Measurements from ENCODE around the gene BMP15.

Gene BMP15

GRCh38 chrX:50905334-50905733 is 5.2 kb upstream of the BMP15 start:
- Mint-ChIP-seq H3K36me3 (ENCODE audit: low read depth) (no peaks in the 10 kb centered on the region), H3K9me3 (peaks cover 27% of the 10 kb centered on the region), H3K4me1 (no peaks in the 10 kb centered on the region), H3K27me3 (ENCODE audit: low read depth, poor library complexity) (peaks cover 9% of the 10 kb centered on the region), H3K4me3 (no peak overlapping the region), H3K27ac (no peak overlapping the region)
- DNase-seq, result no peak
- peak; percentile 33 for TF ChIP-seq CTCF (IDR thresholded peaks at IDR 0.05)

- H3K9me3 Mint-ChIP-seq, result peaks cover 31% of the 10 kb centered on the region
- H3K27me3 Mint-ChIP-seq (ENCODE audit: low read depth, poor library complexity), result peaks cover 3% of the 10 kb centered on the region
- no peak for DNase-seq
- H3K4me3 Mint-ChIP-seq, result no peak overlapping the region
- H3K36me3 Mint-ChIP-seq (ENCODE audit: low read depth), result no peaks in the 10 kb centered on the region
- no peak for TF ChIP-seq CTCF (IDR thresholded peaks at IDR 0.05)
- H3K4me1 Mint-ChIP-seq, result no peaks in the 10 kb centered on the region
- H3K27ac Mint-ChIP-seq, result no peak overlapping the region
Measured at GRCh38 chrX:50913520-50913919, 3.0 kb downstream of the BMP15 start.

GRCh38 chrX:50920132-50920531 is 9.6 kb downstream of the BMP15 start:
- no peak overlapping the region for H3K27ac Mint-ChIP-seq
- no peaks in the 10 kb centered on the region for H3K36me3 Mint-ChIP-seq (ENCODE audit: low read depth)
- no peak overlapping the region for H3K4me3 Mint-ChIP-seq
- no peak for DNase-seq
- no peak for TF ChIP-seq CTCF (IDR thresholded peaks at IDR 0.05)
- peaks cover 22% of the 10 kb centered on the region for H3K9me3 Mint-ChIP-seq
- H3K27me3 Mint-ChIP-seq (ENCODE audit: low read depth, poor library complexity), result peaks cover 2% of the 10 kb centered on the region
- no peaks in the 10 kb centered on the region for H3K4me1 Mint-ChIP-seq

- no peak for TF ChIP-seq CTCF (IDR thresholded peaks at IDR 0.05)
- H3K27ac Mint-ChIP-seq, result no peak overlapping the region
- no peak for DNase-seq
- H3K9me3 Mint-ChIP-seq, result peaks cover 25% of the 10 kb centered on the region
- no peak overlapping the region for H3K4me3 Mint-ChIP-seq
- H3K36me3 Mint-ChIP-seq (ENCODE audit: low read depth), result no peaks in the 10 kb centered on the region
- H3K4me1 Mint-ChIP-seq, result no peaks in the 10 kb centered on the region
- H3K27me3 Mint-ChIP-seq (ENCODE audit: low read depth, poor library complexity), result peaks cover 9% of the 10 kb centered on the region
Measured at GRCh38 chrX:50927127-50927526, 16.6 kb downstream of the BMP15 start.

GRCh38 chrX:50941638-50942037 is 31.1 kb downstream of the BMP15 start:
- DNase-seq, result peak; percentile 4
- Mint-ChIP-seq H3K27ac (no peak overlapping the region), H3K4me1 (no peaks in the 10 kb centered on the region), H3K36me3 (ENCODE audit: low read depth) (no peaks in the 10 kb centered on the region), H3K27me3 (ENCODE audit: low read depth, poor library complexity) (peaks cover 8% of the 10 kb centered on the region), H3K9me3 (peaks cover 28% of the 10 kb centered on the region), H3K4me3 (no peak overlapping the region)
- no peak for TF ChIP-seq CTCF (IDR thresholded peaks at IDR 0.05)

- DNase-seq, result no peak
- TF ChIP-seq CTCF (IDR thresholded peaks at IDR 0.05), result no peak
- Mint-ChIP-seq H3K9me3 (peaks cover 25% of the 10 kb centered on the region), H3K36me3 (ENCODE audit: low read depth) (no peaks in the 10 kb centered on the region), H3K27ac (no peak overlapping the region), H3K4me1 (no peaks in the 10 kb centered on the region), H3K4me3 (no peak overlapping the region), H3K27me3 (ENCODE audit: low read depth, poor library complexity) (peaks cover 8% of the 10 kb centered on the region)
Measured at GRCh38 chrX:50942471-50942870, 31.9 kb downstream of the BMP15 start.

Measured in nephron progenitor cell (in vitro differentiated cells).